Measurements from ENCODE around the gene NOP9.

DNA sequence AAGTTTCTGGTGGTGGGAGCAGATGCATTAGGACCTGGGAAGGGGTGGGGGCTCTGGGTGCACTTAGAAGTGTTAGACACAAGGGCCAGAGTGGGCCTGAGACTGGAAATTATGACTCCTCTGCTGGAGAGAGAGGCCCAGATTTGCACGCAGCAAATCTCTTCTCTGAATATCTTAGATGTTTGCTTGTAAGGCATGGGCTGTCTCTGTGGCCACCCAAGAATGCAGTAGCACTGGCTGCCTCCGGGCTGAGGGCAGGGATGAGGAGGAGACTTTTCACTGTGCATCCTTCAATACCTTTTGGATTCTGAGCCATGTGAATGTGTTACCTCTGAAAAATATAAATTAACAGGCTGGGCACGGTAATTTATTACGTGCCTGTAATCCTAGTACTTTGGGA lies 14.3 kb upstream of the NOP9 start:
- TF ChIP-seq, protein P1, sequence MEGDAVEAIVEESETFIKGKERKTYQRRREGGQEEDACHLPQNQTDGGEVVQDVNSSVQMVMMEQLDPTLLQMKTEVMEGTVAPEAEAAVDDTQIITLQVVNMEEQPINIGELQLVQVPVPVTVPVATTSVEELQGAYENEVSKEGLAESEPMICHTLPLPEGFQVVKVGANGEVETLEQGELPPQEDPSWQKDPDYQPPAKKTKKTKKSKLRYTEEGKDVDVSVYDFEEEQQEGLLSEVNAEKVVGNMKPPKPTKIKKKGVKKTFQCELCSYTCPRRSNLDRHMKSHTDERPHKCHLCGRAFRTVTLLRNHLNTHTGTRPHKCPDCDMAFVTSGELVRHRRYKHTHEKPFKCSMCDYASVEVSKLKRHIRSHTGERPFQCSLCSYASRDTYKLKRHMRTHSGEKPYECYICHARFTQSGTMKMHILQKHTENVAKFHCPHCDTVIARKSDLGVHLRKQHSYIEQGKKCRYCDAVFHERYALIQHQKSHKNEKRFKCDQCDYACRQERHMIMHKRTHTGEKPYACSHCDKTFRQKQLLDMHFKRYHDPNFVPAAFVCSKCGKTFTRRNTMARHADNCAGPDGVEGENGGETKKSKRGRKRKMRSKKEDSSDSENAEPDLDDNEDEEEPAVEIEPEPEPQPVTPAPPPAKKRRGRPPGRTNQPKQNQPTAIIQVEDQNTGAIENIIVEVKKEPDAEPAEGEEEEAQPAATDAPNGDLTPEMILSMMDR (IDR thresholded peaks at IDR 0.05; ENCODE audit: insufficient read depth, low read depth, low read length): no peak
- TF ChIP-seq EZH2 (IDR thresholded peaks at IDR 0.05; ENCODE audit: insufficient read depth, low read length): no peak

All from astrocyte (in vitro differentiated cells and primary cell).